GM11168 (cell line): Measurements from ENCODE around the gene GALNT17.

ENCODE experiments used
- in situ Hi-C: fragments of 300-500 bp; cut with MboI; formaldehyde crosslinking; loops from one replicate; pipeline ENCODE4 v1.12.0; 2022; ENCODE audit warnings: low sequenced_read_pairs; ENCODE audit not compliant: unreplicated experiment

The GALNT17 gene

GRCh38 chr7:71479231-71479630 lies 347.3 kb downstream of the GALNT17 start:
- in situ Hi-C loops, result no loop called here

- in situ Hi-C loops, result no loop called here
Measured at GRCh38 chr7:71480791-71481190, 348.8 kb downstream of the GALNT17 start.

GRCh38 chr7:71482284-71482683 lies 350.3 kb downstream of the GALNT17 start:
- in situ Hi-C loops, result no loop called here

- in situ Hi-C loops, result no loop called here
Measured at GRCh38 chr7:71484380-71484779, 352.4 kb downstream of the GALNT17 start.

- in situ Hi-C loops, result no loop called here
Measured at GRCh38 chr7:71485586-71485985, 353.6 kb downstream of the GALNT17 start.

GRCh38 chr7:71486414-71486813 lies 354.5 kb downstream of the GALNT17 start:
- in situ Hi-C loops, result no loop called here

GRCh38 chr7:71486856-71487628 lies 355.1 kb downstream of the GALNT17 start:
- in situ Hi-C loops, result no loop called here

- in situ Hi-C loops, result no loop called here
Measured at GRCh38 chr7:71488308-71488707, 356.4 kb downstream of the GALNT17 start.

- in situ Hi-C loops, result no loop called here
Measured at GRCh38 chr7:71491336-71491735, 359.4 kb downstream of the GALNT17 start.

GRCh38 chr7:71495828-71496227 lies 363.9 kb downstream of the GALNT17 start:
- in situ Hi-C loops, result no loop called here

- in situ Hi-C loops, result no loop called here
Measured at GRCh38 chr7:71497256-71497946, 365.5 kb downstream of the GALNT17 start.

GRCh38 chr7:71498381-71498780 lies 366.4 kb downstream of the GALNT17 start:
- in situ Hi-C loops, result no loop called here

- in situ Hi-C loops, result no loop called here
Measured at GRCh38 chr7:71504697-71505441, 372.9 kb downstream of the GALNT17 start.

- in situ Hi-C loops, result no loop called here
Measured at GRCh38 chr7:71506822-71507221, 374.9 kb downstream of the GALNT17 start.

- in situ Hi-C loops, result no loop called here
Measured at GRCh38 chr7:71507680-71508602, 376.0 kb downstream of the GALNT17 start.

GRCh38 chr7:71509381-71509780 lies 377.4 kb downstream of the GALNT17 start:
- in situ Hi-C loops, result no loop called here

- in situ Hi-C loops, result no loop called here
Measured at GRCh38 chr7:71511361-71511807, 379.4 kb downstream of the GALNT17 start.

- in situ Hi-C loops, result no loop called here
Measured at GRCh38 chr7:71517940-71518699, 386.2 kb downstream of the GALNT17 start.

- in situ Hi-C loops, result no loop called here
Measured at GRCh38 chr7:71518880-71519279, 386.9 kb downstream of the GALNT17 start.
